ENCODE measurements around the gene TACO1.
A peak's percentile ranks its signal among the peaks of the same experiment; 100 is the strongest.

Gene TACO1

GRCh38 chr17:63596856-63597586, 3.7 kb upstream of the TACO1 start:
- Histone ChIP-seq H3K18ac (ENCODE audit: low read depth in 1 of 2, low read length in 2 of 2) (no peak overlapping the region), H2BK120ac (ENCODE audit: low read depth, low read length) (no peak overlapping the region), H3K14ac (ENCODE audit: low read length in 2 of 2) (no peak overlapping the region), H2BK5ac (ENCODE audit: low read depth, low read length, poor library complexity, severe bottlenecking) (no peak overlapping the region), H3K4me2 (ENCODE audit: low read length, poor library complexity, severe bottlenecking) (no peak overlapping the region), H3K4me1 (ENCODE audit: control insufficient read depth, insufficient read depth, low read depth, low read length) (no peaks in the 10 kb centered on the region), H4K91ac (ENCODE audit: low read length) (no peak overlapping the region), H3K27ac (ENCODE audit: low read length, poor library complexity, severe bottlenecking) (no peak overlapping the region), H3K9me3 (ENCODE audit: control insufficient read depth, low read length) (no peaks in the 10 kb centered on the region), H2BK12ac (ENCODE audit: low read length in 2 of 2) (no peak overlapping the region), H2BK15ac (ENCODE audit: low read depth, poor library complexity, severe bottlenecking) (no peak overlapping the region), H2AFZ (ENCODE audit: low read depth, low read length) (no peak overlapping the region), H3K9ac (ENCODE audit: low read length) (no peak overlapping the region), H3K4me3 (ENCODE audit: insufficient read depth in 1 of 2, low read depth in 1 of 2, low read length in 2 of 2) (no peak overlapping the region), H3K4ac (ENCODE audit: low read depth in 1 of 2, low read length in 2 of 2) (no peak overlapping the region), H4K8ac (ENCODE audit: low read length) (no peak overlapping the region), H2AK5ac (ENCODE audit: low read length, severe bottlenecking) (no peak overlapping the region), H3K36me3 (ENCODE audit: control insufficient read depth in 1 of 2, insufficient read depth in 2 of 2, low read depth in 1 of 2, low read length in 2 of 2) (peaks cover 15 to 25% of the 10 kb centered on the region in 2 experiments), H3K23ac (ENCODE audit: low read length in 2 of 2) (no peak overlapping the region), H3K79me1 (replicated peaks; ENCODE audit: low read length, poor library complexity, severe bottlenecking) (peaks cover 3% of the 10 kb centered on the region), H3K27me3 (ENCODE audit: control insufficient read depth in 1 of 2, insufficient read depth in 1 of 2, low read length in 2 of 2) (no peaks in the 10 kb centered on the region)
- 94% methylated on average over 5 of the region's 6 CpGs for WGBS
- no peak for DNase-seq

- Histone ChIP-seq H2BK5ac (ENCODE audit: low read depth, low read length, poor library complexity, severe bottlenecking) (no peak overlapping the region), H4K91ac (ENCODE audit: low read length) (no peak overlapping the region), H3K9ac (ENCODE audit: low read length) (no peak overlapping the region), H3K27ac (ENCODE audit: low read length, poor library complexity, severe bottlenecking) (no peak overlapping the region), H3K79me1 (replicated peaks; ENCODE audit: low read length, poor library complexity, severe bottlenecking) (peaks cover 2% of the 10 kb centered on the region), H3K23ac (ENCODE audit: low read length in 2 of 2) (no peak overlapping the region), H3K9me3 (ENCODE audit: control insufficient read depth, low read length) (no peaks in the 10 kb centered on the region), H3K27me3 (ENCODE audit: control insufficient read depth in 1 of 2, insufficient read depth in 1 of 2, low read length in 2 of 2) (no peaks in the 10 kb centered on the region), H3K18ac (ENCODE audit: low read depth in 1 of 2, low read length in 2 of 2) (no peak overlapping the region), H3K36me3 (ENCODE audit: control insufficient read depth in 1 of 2, insufficient read depth in 2 of 2, low read depth in 1 of 2, low read length in 2 of 2) (peaks cover 5 to 16% of the 10 kb centered on the region in 2 experiments), H2BK12ac (ENCODE audit: low read length in 2 of 2) (no peak overlapping the region), H2BK120ac (ENCODE audit: low read depth, low read length) (no peak overlapping the region), H3K4me2 (ENCODE audit: low read length, poor library complexity, severe bottlenecking) (no peak overlapping the region), H3K4me1 (ENCODE audit: control insufficient read depth, insufficient read depth, low read depth, low read length) (no peaks in the 10 kb centered on the region), H2AK5ac (ENCODE audit: low read length, severe bottlenecking) (no peak overlapping the region), H2BK15ac (ENCODE audit: low read depth, poor library complexity, severe bottlenecking) (no peak overlapping the region), H2AFZ (ENCODE audit: low read depth, low read length) (no peak overlapping the region), H3K14ac (ENCODE audit: low read length in 2 of 2) (no peak overlapping the region), H3K4me3 (ENCODE audit: insufficient read depth in 1 of 2, low read depth in 1 of 2, low read length in 2 of 2) (no peak overlapping the region), H3K4ac (ENCODE audit: low read depth in 1 of 2, low read length in 2 of 2) (no peak overlapping the region), H4K8ac (ENCODE audit: low read length) (no peak overlapping the region)
- no peak for DNase-seq
- 91% methylated on average over 2 of the region's 2 CpGs for WGBS
Observed at GRCh38 chr17:63598281-63598680, 2.4 kb upstream of the TACO1 start.

- no peaks in the 10 kb centered on the region for H3K9me3 ChIP-seq (ENCODE audit: control insufficient read depth, low read length)
- H4K91ac ChIP-seq (ENCODE audit: low read length): no peak overlapping the region
- no peak overlapping the region for H2AK5ac ChIP-seq (ENCODE audit: low read length, severe bottlenecking)
- no peaks in the 10 kb centered on the region for H3K27me3 ChIP-seq (ENCODE audit: control insufficient read depth in 1 of 2, insufficient read depth in 1 of 2, low read length in 2 of 2)
- no peak overlapping the region for H3K27ac ChIP-seq (ENCODE audit: low read length, poor library complexity, severe bottlenecking)
- peak overlapping the region in 1 of 2 experiments; percentile 55 for H3K4ac ChIP-seq (ENCODE audit: low read depth in 1 of 2, low read length in 2 of 2)
- H3K4me3 ChIP-seq (ENCODE audit: insufficient read depth in 1 of 2, low read depth in 1 of 2, low read length in 2 of 2): peak overlapping the region; percentile 76 to 98
- H3K14ac ChIP-seq (ENCODE audit: low read length in 2 of 2): no peak overlapping the region
- DNase-seq: peak; percentile 34
- peak overlapping the region; percentile 84 for H3K4me2 ChIP-seq (ENCODE audit: low read length, poor library complexity, severe bottlenecking)
- no peak overlapping the region for H2BK15ac ChIP-seq (ENCODE audit: low read depth, poor library complexity, severe bottlenecking)
- H2BK5ac ChIP-seq (ENCODE audit: low read depth, low read length, poor library complexity, severe bottlenecking): no peak overlapping the region
- H3K23ac ChIP-seq (ENCODE audit: low read length in 2 of 2): no peak overlapping the region
- peaks cover 2% of the 10 kb centered on the region for H3K79me1 ChIP-seq (replicated peaks; ENCODE audit: low read length, poor library complexity, severe bottlenecking)
- peaks cover 15 to 26% of the 10 kb centered on the region in 2 experiments for H3K36me3 ChIP-seq (ENCODE audit: control insufficient read depth in 1 of 2, insufficient read depth in 2 of 2, low read depth in 1 of 2, low read length in 2 of 2)
- H2AFZ ChIP-seq (ENCODE audit: low read depth, low read length): peak overlapping the region; percentile 33
- no peak overlapping the region for H3K18ac ChIP-seq (ENCODE audit: low read depth in 1 of 2, low read length in 2 of 2)
- WGBS: 84% methylated on average over 7 of the region's 9 CpGs
- H2BK120ac ChIP-seq (ENCODE audit: low read depth, low read length): no peak overlapping the region
- peak overlapping the region; percentile 86 for H4K8ac ChIP-seq (ENCODE audit: low read length)
- no peaks in the 10 kb centered on the region for H3K4me1 ChIP-seq (ENCODE audit: control insufficient read depth, insufficient read depth, low read depth, low read length)
- peak overlapping the region; percentile 96 for H3K9ac ChIP-seq (ENCODE audit: low read length)
- H2BK12ac ChIP-seq (ENCODE audit: low read length in 2 of 2): no peak overlapping the region
Observed at GRCh38 chr17:63601439-63602371, 1.0 kb downstream of the TACO1 start.

Data from mesenchymal stem cell (in vitro differentiated cells and primary cell).